CD14-positive monocyte (primary cell): ENCODE data around the gene ACIN1. TPM values are rescaled to one million over a fixed set of nuclear protein-coding genes. Genes with fewer than 3 reads are reported as not detected.

Experiments
- DNase-seq, 3 donors: peaks; one replicate each; pipeline ENCODE4 v3.0.0-alpha.2; 2011 to 2022
- H2AFZ ChIP-seq: 2 replicates; pipeline ENCODE4 v1.6.0; 2012; ENCODE audit warnings: mild to moderate bottlenecking, low read depth, low read length, inconsistent platforms; ENCODE audit not compliant: insufficient read depth, poor library complexity, severe bottlenecking
- H3K27ac ChIP-seq, 2 donors: 1 replicate in 1 of 2; 2 replicates in 1 of 2; pipeline ENCODE4 v1.5.1; 2012 to 2013; ENCODE audit warnings: low read length in 2 of 2, control low read depth in 1 of 2, inconsistent platforms in 1 of 2, low read depth in 1 of 2, mild to moderate bottlenecking in 1 of 2
- H3K27me3 ChIP-seq, 2 donors: one replicate each; pipeline versions ENCODE4 v1.6.0 to v1.6.1; 2011 to 2013; ENCODE audit warnings: low read length in 2 of 2; ENCODE audit not compliant: control insufficient read depth in 2 of 2, insufficient read depth in 2 of 2
- H3K36me3 ChIP-seq, 2 donors: replicated peaks in 1 of 2; 1 replicate in 1 of 2; 2 replicates in 1 of 2; pipeline versions ENCODE4 v1.5.1 to v1.6.1; 2012 to 2013; ENCODE audit warnings: low read length in 2 of 2, control low read depth in 1 of 2, inconsistent platforms in 1 of 2, mild to moderate bottlenecking in 1 of 2; ENCODE audit not compliant: insufficient read depth in 2 of 2, control insufficient read depth in 1 of 2
- H3K4me1 ChIP-seq, 2 donors: 1 replicate in 1 of 2; 2 replicates in 1 of 2; pipeline versions ENCODE4 v1.5.1 to v1.6.1; 2012 to 2013; ENCODE audit warnings: low read length in 2 of 2, control low read depth in 1 of 2, inconsistent platforms in 1 of 2, mild to moderate bottlenecking in 1 of 2, moderate library complexity in 1 of 2; ENCODE audit not compliant: insufficient read depth in 2 of 2, control insufficient read depth in 1 of 2
- H3K4me2 ChIP-seq: replicated peaks from 2 replicates; pipeline ENCODE3; 2012; ENCODE audit warnings: low read length, moderate library complexity, mild to moderate bottlenecking; ENCODE audit not compliant: poor library complexity, severe bottlenecking; ENCODE audit errors: extremely low read depth
- H3K4me3 ChIP-seq, 3 experiments: fragments of 200-600 bp in 1 of 3; sonication (generic) in 1 of 3; replicated peaks in 1 of 3; 1 replicate in 2 of 3; 2 replicates in 1 of 3; pipeline ENCODE4 v1.5.1; 2011 to 2013; ENCODE audit warnings: low read length in 3 of 3, mild to moderate bottlenecking in 3 of 3, control low read depth in 2 of 3, low read depth in 2 of 3, inconsistent platforms in 1 of 3, moderate library complexity in 1 of 3
- H3K79me2 ChIP-seq: 2 replicates; pipeline ENCODE4 v1.6.0; 2012; ENCODE audit warnings: mild to moderate bottlenecking, control low read depth, inconsistent platforms, low read length, moderate library complexity; ENCODE audit not compliant: insufficient read depth
- H3K9ac ChIP-seq: 2 replicates; pipeline ENCODE4 v1.6.0; 2017; ENCODE audit warnings: low read length, mild to moderate bottlenecking; ENCODE audit not compliant: insufficient read depth, poor library complexity, severe bottlenecking
- H3K9me3 ChIP-seq, 2 donors: replicated peaks in 1 of 2; 1 replicate in 1 of 2; 2 replicates in 1 of 2; pipeline versions ENCODE4 v1.5.1 to v1.6.1; 2012 to 2013; ENCODE audit warnings: low read length in 2 of 2, control low read depth in 1 of 2; ENCODE audit not compliant: control insufficient read depth in 1 of 2, insufficient read depth in 1 of 2
- H4K20me1 ChIP-seq: 2 replicates; pipeline ENCODE4 v1.6.0; 2012; ENCODE audit warnings: mild to moderate bottlenecking, low read length, control low read depth, moderate library complexity; ENCODE audit not compliant: insufficient read depth
- H3K27ac Mint-ChIP-seq, 7 donors: one replicate each; pipeline ENCODE4 v1.8.0; 2020; ENCODE audit warnings: mild to moderate bottlenecking in 7 of 7, mixed read lengths in 7 of 7, moderate library complexity in 6 of 7, inconsistent platforms in 2 of 7
- H3K27me3 Mint-ChIP-seq, 3 donors: one replicate each; pipeline ENCODE4 v1.8.0; 2021 to 2022; ENCODE audit warnings: low read depth in 3 of 3, mild to moderate bottlenecking in 3 of 3, mixed read lengths in 3 of 3, moderate library complexity in 3 of 3, inconsistent platforms in 1 of 3
- H3K36me3 Mint-ChIP-seq, 2 donors: one replicate each; pipeline ENCODE4 v1.8.0; 2020; ENCODE audit warnings: mixed read lengths in 2 of 2, inconsistent platforms in 1 of 2, mild to moderate bottlenecking in 1 of 2
- H3K4me1 Mint-ChIP-seq: one replicate; pipeline ENCODE4 v1.8.0; 2020; ENCODE audit warnings: mild to moderate bottlenecking, mixed read lengths
- H3K4me3 Mint-ChIP-seq, 2 donors: one replicate each; pipeline ENCODE4 v1.8.0; 2020; ENCODE audit warnings: mild to moderate bottlenecking in 2 of 2, mixed read lengths in 2 of 2, moderate library complexity in 1 of 2
- H3K9me3 Mint-ChIP-seq, 7 donors: one replicate each; pipeline ENCODE4 v1.8.0; 2020 to 2022; ENCODE audit warnings: mixed read lengths in 7 of 7, mild to moderate bottlenecking in 6 of 7, moderate library complexity in 6 of 7, inconsistent platforms in 2 of 7
- CTCF ChIP-seq: fragments of 200-600 bp; IDR thresholded peaks from one replicate; pipeline ENCODE4 v1.8.0; 2022; ENCODE audit warnings: antibody characterized with exemption, mild to moderate bottlenecking
- WGBS: methylation state at CpG from one replicate; pipeline ENCODE4 v1.1.5; 2013; ENCODE audit warnings: missing lambda C conversion rate; ENCODE audit not compliant: insufficient coverage; 5-methylcytosine and 5-hydroxymethylcytosine counted together
- intact Hi-C, 2 donors: fragments of 100-400 bp; cut with micrococcal nuclease; formaldehyde crosslinking; loops; one replicate each; pipeline versions ENCODE4 v1.15.0 to v1.15.1; 2023
- polyA plus RNA-seq, 3 donors: library from polyadenylated mRNA; depleted of rRNA in 1 of 3; unstranded in 2 of 3; stranded (reverse) in 1 of 3; fragments of 300-500 nt in 2 of 3; fragments of >200 nt in 1 of 3; fragmentation: Illumina TruSeq in 2 of 3; gene quantifications; 1 replicate in 2 of 3; 2 replicates in 1 of 3; pipeline ENCODE4 v1.2.3, GENCODE V29; 2012 to 2021

Gene ACIN1
- polyA plus RNA-seq, 3 donors = 2.8 to 159 (median 5.4) TPM

DNA sequence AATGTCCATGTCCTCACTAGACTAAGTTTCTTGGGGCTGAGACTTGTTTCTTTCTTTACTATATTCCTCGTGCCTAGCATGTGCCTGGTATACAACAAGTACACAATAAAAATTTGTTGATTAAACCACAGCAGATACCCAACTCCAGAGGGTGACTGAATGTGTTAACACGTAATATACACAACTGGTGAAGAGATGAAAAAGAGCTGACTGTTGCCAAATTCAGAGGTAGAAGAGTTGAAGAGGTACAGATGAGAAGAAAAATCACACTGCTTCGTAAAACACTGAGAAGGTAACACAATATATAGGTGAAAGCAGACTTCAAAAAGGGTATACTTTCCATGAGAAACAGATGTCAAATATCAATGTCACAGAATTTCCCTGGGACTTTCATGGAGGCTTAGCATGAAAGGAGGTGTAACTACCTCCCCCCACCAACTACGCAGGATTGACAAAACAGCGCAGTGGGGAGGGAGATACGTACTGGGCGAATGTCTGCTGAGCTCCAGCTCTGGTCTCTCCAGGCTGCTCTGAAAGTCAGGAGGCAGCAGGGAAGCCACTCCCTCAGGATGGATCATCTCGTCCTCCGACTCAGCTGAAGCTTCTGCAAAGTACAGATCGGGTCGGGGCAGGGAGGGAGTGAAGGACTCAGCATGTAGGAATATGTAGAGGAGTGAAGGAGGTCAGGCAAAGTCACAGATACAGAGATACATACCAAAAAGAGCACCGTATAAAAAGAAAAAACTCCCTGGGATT lies 5.3 kb downstream of the ACIN1 start:
- Mint-ChIP-seq H3K4me1 (peaks cover 11% of the 10 kb centered on the region), H3K27me3 (no peaks in the 10 kb centered on the region), H3K27ac (peak overlapping the region in 2 of 7 donors; percentile 5), H3K36me3 (peaks cover 68 to 76% of the 10 kb centered on the region in 2 donors), H3K4me3 (no peak overlapping the region), H3K9me3 (no peaks in the 10 kb centered on the region)
- Histone ChIP-seq H4K20me1 (peaks cover 98% of the 10 kb centered on the region), H3K4me2 (no peak overlapping the region), H3K9ac (no peak overlapping the region), H3K79me2 (peaks cover 91% of the 10 kb centered on the region), H3K9me3 (no peaks in the 10 kb centered on the region), H3K36me3 (peaks cover 80 to 89% of the 10 kb centered on the region in 2 donors), H3K4me3 (no peak overlapping the region), H3K4me1 (peaks cover 16 to 33% of the 10 kb centered on the region in 2 donors), H2AFZ (no peak overlapping the region), H3K27ac (no peak overlapping the region), H3K27me3 (no peaks in the 10 kb centered on the region)
- 100% methylated on average over 3 of the region's 12 CpGs for WGBS
- TF ChIP-seq CTCF = no peak
- intact Hi-C loops = loop anchor here in 1 of 2 donors (10.0 kb wide), 1 partner anchor 195 kb away; the partner anchor contains the start of gene HOMEZ
- DNase-seq = no peak

DNA sequence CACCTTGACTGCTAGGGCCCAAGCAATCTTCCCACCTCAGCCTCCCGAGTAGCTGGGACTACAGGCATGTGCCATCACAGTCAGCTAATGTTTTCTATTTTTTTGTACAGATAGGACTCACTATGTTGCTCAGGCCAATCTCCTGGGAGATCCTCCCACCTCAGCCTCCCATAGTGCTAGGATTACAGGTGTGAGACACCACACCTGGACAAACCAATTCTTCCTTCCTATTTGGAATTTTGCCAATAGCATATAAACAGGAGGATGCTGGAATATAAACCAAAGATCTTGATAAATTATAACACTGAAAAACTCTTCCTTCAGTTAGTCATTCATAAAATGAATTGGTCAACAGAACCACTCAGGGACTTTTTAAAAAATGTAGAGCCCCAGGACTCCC lies 8.4 kb downstream of the ACIN1 start:
- no peak overlapping the region for H2AFZ ChIP-seq
- Mint-ChIP-seq H3K9me3 (no peaks in the 10 kb centered on the region), H3K27ac (peak overlapping the region in 2 of 7 donors; percentile 37 to 62), H3K36me3 (peaks cover 62 to 89% of the 10 kb centered on the region in 2 donors), H3K4me1 (peaks cover 11% of the 10 kb centered on the region), H3K27me3 (no peaks in the 10 kb centered on the region), H3K4me3 (no peak overlapping the region)
- no peak overlapping the region for H3K9ac ChIP-seq
- TF ChIP-seq CTCF = no peak
- H3K27me3 ChIP-seq = no peaks in the 10 kb centered on the region
- intact Hi-C loops = no loop called here
- H3K27ac ChIP-seq = peak overlapping the region in 1 of 2 donors; percentile 9
- no peak for DNase-seq
- peaks cover 94 to 100% of the 10 kb centered on the region in 2 donors for H3K36me3 ChIP-seq
- H3K4me3 ChIP-seq = no peak overlapping the region
- H3K9me3 ChIP-seq = no peaks in the 10 kb centered on the region
- peaks cover 84% of the 10 kb centered on the region for H4K20me1 ChIP-seq
- peaks cover 8 to 17% of the 10 kb centered on the region in 2 donors for H3K4me1 ChIP-seq
- WGBS = 100% methylated on average over 1 of the region's 1 CpG
- H3K4me2 ChIP-seq = no peak overlapping the region
- H3K79me2 ChIP-seq = peaks cover 77% of the 10 kb centered on the region
